KBM-7 (cell line): ENCODE results near the gene ADCY2.

Experiments used
- DNase-seq: peaks from one replicate; pipeline ENCODE4 v3.0.0-alpha.2; 2015
- in situ Hi-C: fragments of 300-500 bp; cut with MboI; formaldehyde crosslinking; loops from 2 replicates; pipeline ENCODE4 v1.14.3; 2020; ENCODE audit warnings: low sequenced_read_pairs, low pct_unique_long_range_greater_than_20kb, mixed read lengths

The ADCY2 gene

DNA sequence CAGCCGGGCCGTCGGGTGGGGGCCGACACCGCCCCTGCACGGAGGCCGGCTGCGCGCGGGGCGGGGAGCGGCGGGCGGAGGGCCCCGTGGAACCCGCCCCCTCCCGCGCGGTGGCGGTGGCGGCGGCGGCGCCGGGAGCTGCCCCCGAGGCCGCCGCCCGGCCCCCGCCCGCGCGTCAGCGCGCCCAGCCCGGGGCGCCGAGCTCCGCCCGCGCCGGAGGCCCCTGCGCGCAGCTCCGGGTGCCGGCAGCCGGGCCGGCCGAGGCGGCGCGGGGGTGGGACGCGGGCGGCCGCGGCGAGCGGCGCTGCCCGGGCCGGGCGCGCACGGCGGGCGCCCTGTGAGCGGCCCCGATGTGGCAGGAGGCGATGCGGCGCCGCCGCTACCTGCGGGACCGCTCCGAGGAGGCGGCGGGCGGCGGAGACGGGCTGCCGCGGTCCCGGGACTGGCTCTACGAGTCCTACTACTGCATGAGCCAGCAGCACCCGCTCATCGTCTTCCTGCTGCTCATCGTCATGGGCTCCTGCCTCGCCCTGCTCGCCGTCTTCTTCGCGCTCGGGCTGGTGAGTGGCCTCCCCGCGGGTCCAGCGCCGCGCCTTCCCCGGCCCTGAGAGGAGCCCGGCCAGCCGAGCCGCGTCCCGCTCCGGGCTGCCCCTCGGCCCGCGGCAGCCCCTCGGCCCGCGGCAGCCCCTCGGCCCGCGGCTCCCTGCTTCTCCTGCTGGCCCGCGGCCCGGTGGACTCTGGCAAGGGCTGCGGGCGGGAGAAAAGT is at the start of gene ADCY2:
TSS of gene ADCY2 (plus strand) at position 192 of the 766 bp plus-strand sequence. CDS start at position 351, 159 bp downstream.
- in situ Hi-C loops: no loop called here
- DNase-seq: no peak

DNA sequence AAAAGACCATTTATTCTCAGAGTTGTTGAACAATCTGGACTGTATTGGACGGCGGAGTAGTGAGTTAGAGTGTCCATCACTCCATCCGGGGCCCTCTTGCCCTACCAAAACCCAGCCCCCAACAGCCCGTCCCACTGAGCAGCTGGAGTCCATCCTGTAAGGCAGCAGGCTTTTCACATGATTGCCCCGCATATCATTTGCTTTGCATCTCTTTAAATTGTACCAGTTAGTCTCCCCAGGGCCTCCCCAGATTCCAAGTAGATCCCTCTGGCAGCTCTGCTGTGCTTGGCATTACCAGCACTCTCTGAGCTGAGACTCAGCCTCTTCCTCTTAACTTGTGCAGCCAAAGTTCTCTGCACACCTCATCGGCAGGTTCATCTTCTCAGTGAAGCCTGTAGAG is 48.6 kb upstream of the ADCY2 start:
- in situ Hi-C loops: no loop called here

DNA sequence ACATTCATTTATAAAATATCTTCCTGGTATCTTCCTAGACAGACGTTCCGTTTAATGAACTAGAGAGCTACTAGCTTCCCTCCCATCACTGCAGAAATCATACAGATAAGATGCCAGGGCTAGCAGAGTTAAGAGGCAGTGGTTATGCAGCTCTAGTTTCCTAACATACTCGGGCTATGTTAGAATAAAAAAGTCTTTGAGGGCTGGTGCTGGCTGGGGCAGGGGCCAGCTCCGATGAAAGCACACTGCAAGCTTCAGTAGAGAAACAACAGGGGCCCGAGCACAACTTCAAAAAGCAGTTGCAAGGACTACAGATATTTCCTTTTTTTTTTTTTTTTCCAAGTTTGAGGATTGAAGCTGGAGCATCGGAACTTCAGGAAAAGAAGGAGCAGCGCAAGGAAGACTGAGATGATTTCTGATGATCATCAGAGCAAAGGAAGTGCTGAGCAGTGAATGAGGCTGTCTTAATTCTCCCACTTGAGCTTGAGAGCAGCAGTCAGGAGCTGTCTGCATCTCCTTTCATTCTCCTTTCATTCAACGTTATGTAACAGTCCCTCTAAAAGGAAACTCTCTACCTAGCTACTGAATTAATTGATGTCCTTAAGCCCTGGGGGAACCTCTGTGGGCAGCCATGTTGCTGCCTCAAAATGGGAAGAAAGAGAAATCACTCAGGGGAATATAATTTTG is 47.6 kb upstream of the ADCY2 start:
- no peak for DNase-seq
- in situ Hi-C loops: no loop called here

More for the DNA sequence above, 48.6 kb upstream of the ADCY2 start:
- no peak for DNase-seq

GRCh38 chr5:7361593-7361992 is 34.3 kb upstream of the ADCY2 start:
- in situ Hi-C loops: no loop called here

GRCh38 chr5:7363067-7363677 is 32.8 kb upstream of the ADCY2 start:
- DNase-seq: no peak
- in situ Hi-C loops: no loop called here

More at GRCh38 chr5:7361593-7361992, 34.3 kb upstream of the ADCY2 start:
- DNase-seq: no peak

DNA sequence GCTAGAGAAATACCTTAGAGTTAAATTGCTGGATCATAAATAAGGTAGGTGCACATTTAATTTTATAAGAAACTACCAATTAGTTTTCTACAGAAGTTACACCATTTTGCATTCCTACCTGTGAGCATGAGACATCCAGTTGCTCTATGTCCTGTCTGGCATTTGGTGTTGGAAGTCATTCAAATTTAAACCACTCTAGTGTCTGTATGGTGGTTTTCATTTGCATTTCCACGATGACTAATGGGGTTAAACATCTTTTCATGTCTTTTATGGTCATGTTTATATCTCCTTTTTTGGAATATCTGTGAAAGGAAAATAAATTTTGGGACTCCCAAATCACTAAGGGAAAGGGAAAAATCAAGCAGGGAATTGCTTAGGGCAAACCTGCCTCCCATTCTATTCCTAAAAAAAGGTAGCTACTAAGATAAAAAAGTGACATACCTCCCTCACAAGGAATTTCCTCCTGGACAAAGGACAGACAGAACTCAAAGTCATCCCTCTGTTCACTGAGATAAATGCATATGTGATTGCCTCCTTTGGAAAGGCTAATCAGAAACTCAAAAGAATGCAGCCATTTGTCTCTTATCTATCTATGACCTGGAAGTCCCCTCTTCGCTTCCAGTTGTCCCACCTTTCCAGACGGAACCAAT is 31.6 kb upstream of the ADCY2 start:
- in situ Hi-C loops: no loop called here
- DNase-seq: no peak

DNA sequence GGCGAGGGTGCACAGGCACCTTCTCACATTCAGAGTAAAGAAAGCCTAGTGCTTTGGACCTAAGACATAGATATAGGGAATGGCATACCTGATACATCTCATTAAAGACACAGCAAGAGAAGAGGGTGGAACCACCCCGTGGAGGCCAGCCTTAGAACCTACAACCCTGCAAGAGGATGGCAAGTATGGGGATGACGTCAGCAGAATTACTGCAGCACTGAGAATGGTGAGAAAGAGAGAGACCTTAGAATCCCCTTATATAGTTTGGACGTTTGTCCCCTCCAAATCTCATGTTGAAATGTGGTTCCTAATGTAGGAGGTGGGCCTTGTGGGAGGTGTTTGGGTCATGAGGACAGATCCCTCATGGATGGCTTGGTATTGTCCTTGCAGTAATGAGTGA is 28.2 kb upstream of the ADCY2 start:
- in situ Hi-C loops: no loop called here
- DNase-seq: no peak

GRCh38 chr5:7372399-7372798 is 23.5 kb upstream of the ADCY2 start:
- no peak for DNase-seq
- in situ Hi-C loops: no loop called here

GRCh38 chr5:7374186-7374585 is 21.8 kb upstream of the ADCY2 start:
- DNase-seq: no peak
- in situ Hi-C loops: no loop called here

- in situ Hi-C loops: no loop called here
These were observed 20.5 kb upstream of the ADCY2 start for GRCh38 chr5:7375457-7375856.

GRCh38 chr5:7376871-7377270 is 19.1 kb upstream of the ADCY2 start:
- in situ Hi-C loops: no loop called here
- DNase-seq: peak; percentile 54

More at GRCh38 chr5:7375457-7375856, 20.5 kb upstream of the ADCY2 start:
- DNase-seq: no peak

DNA sequence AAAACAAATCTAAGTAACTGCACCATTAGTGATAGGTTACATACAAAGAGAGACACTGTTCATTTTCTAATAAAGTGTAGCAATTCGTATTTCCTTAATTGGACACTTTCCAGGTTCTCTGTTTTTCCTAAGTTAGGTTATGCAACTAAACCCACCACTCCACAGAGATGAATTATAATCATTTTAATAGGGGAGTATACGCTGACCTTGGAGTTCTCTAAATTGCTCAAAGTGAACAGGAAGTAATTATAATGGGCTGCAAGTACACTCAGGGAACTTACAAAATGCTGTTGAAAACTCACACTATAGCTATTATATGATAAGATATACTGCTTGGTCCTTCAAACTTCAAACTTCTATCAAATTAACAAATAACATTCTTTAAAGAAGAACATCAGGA is 18.2 kb upstream of the ADCY2 start:
- in situ Hi-C loops: no loop called here
- DNase-seq: peak; percentile 42

- DNase-seq: no peak
- in situ Hi-C loops: no loop called here
These were observed 13.3 kb upstream of the ADCY2 start for GRCh38 chr5:7382588-7382987.

DNA sequence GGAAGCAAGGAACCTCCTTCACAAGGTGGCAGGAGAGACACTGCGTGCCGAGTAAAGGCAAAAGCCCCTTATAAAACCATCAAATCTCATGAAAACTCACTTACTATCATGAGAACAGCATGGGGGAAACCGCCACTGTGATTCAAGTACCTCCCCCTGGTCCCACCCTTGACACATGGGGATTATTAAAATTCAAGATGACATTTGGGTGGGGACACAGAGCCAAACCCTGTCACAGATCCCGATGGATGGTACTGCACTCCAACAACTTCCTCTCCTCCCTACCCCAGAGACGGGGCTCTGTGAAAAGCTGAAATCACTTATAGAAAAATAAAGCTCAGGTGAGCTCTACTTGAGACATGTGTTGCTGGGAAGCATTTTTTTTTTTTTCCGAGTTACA is 10.3 kb upstream of the ADCY2 start:
- in situ Hi-C loops: no loop called here
- no peak for DNase-seq

- in situ Hi-C loops: no loop called here
- DNase-seq: no peak
These were observed 7.4 kb upstream of the ADCY2 start for GRCh38 chr5:7388553-7388952.

DNA sequence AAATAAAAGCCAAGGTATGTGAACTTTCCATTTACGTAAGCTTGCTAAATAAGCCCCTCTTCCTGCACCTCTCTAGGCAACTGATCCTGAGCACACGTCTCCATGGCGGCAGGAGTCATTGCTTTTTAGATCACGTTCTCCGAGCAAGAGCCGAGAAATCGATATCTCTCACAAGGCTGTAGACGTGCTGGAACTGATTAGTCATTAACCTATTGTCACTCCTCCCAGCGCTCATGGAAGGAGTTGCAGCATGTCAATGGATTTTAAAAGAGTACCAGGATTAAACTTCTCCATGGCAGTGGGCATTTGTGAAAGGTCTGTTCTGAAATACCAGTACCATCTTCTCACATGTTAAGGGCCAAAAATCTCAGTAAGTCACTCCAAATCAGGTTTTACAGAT is 4.7 kb upstream of the ADCY2 start:
- in situ Hi-C loops: no loop called here
- no peak for DNase-seq

DNA sequence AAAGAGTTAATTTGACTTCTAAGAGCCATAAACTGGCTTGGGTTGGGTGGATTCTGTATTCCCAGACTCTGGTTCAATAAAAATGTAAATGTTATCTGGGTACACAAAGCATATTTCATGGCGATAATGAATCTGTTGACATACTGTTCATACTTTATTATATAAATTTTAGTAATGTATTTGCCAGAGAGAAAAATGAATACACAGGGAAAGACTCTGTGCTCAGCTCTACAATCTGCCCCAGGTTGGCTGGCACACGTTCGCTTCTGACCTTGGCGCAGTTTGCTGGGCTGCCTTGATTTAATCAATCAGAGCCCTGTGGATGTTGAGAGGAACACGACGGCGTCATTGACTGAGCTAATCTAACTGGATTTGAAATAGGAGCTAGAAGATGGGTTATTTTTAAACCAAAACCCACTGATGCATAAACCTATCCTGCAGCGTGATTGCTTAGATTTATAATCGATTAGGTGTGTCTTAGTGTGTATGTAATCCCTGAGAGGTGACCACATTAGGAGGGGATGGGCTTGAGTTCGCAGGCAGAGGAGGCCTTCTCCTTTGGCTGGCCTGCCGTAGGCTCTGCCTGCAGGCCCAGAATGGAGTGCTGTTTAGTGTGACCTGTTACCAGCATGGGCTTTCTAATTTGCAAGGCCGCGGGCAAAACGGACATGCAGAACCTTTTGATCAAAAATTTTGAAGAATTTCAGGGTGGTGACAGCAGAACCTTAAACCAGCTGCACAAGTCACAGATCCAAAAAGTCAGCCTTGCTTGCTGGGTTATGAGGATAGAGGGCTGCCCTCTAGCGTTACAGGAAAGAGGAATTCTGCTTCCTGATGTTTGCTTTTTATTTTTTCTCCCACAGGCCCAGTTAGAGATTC is 3.9 kb upstream of the ADCY2 start:
- DNase-seq: peak; percentile 38
- in situ Hi-C loops: no loop called here

- no peak for DNase-seq
- in situ Hi-C loops: no loop called here
These were observed 3.3 kb upstream of the ADCY2 start for GRCh38 chr5:7392693-7393024.
